HFFc6 (cell line): ENCODE data around the gene HOXA3. TPM values are rescaled to one million over a fixed set of nuclear protein-coding genes. Genes with fewer than 3 reads are reported as not detected.

ENCODE experiments used
- DNase-seq: peaks from one replicate; pipeline ENCODE4 v3.0.0-alpha.2; 2018
- H3K27ac Mint-ChIP-seq: 2 replicates; pipeline ENCODE4 v1.8.0; 2020; ENCODE audit warnings: mild to moderate bottlenecking, mixed read lengths
- H3K27me3 Mint-ChIP-seq: 2 replicates; pipeline ENCODE4 v1.8.0; 2021; ENCODE audit warnings: mild to moderate bottlenecking, moderate library complexity, mixed read lengths; ENCODE audit not compliant: insufficient read depth
- H3K36me3 Mint-ChIP-seq: 2 replicates; pipeline ENCODE4 v1.8.0; 2021; ENCODE audit warnings: low read depth, mixed read lengths
- H3K4me1 Mint-ChIP-seq: 2 replicates; pipeline ENCODE4 v1.8.0; 2020; ENCODE audit warnings: low read depth, mixed read lengths
- H3K4me3 Mint-ChIP-seq: 2 replicates; pipeline ENCODE4 v1.8.0; 2020; ENCODE audit warnings: mild to moderate bottlenecking, moderate library complexity, mixed read lengths
- H3K9me3 Mint-ChIP-seq: 2 replicates; pipeline ENCODE4 v1.8.0; 2020; ENCODE audit warnings: mild to moderate bottlenecking, mixed read lengths
- CTCF ChIP-seq: fragments of 200-600 bp; sonication (generic); IDR thresholded peaks from 2 replicates; pipeline ENCODE4 v1.5.0; 2021; ENCODE audit warnings: antibody characterized with exemption, mild to moderate bottlenecking
- total RNA-seq, 6 experiments: library from RNA; stranded (reverse); fragmentation: NEBNext Ultra II Directional; extraction: Animal tissue kit (Norgen Biotek cat#: 25700); gene quantifications; 2 replicates in 1 of 6; 3 replicates in 5 of 6; pipeline ENCODE4 v1.2.3, GENCODE V29; 2021

HOXA3 gene
- total RNA-seq, 6 experiments from 2014 or later = 0.33 to 1.9 (median 1.1) TPM

- Mint-ChIP-seq H3K27me3 (peaks cover 22% of the 10 kb centered on the region), H3K9me3 (no peaks in the 10 kb centered on the region), H3K4me3 (peak overlapping the region; percentile 64), H3K4me1 (peaks cover 31% of the 10 kb centered on the region), H3K36me3 (no peaks in the 10 kb centered on the region; the same call in 1 of the 2 replicates), H3K27ac (no peak overlapping the region)
- TF ChIP-seq CTCF = no peak
- DNase-seq = no peak
Observed at GRCh38 chr7:27114881-27115220, 37.5 kb downstream of the HOXA3 start.

GRCh38 chr7:27113991-27114769 is 38.2 kb downstream of the HOXA3 start:
- TF ChIP-seq CTCF = no peak
- no peaks in the 10 kb centered on the region for H3K9me3 Mint-ChIP-seq
- H3K4me1 Mint-ChIP-seq = peaks cover 31% of the 10 kb centered on the region
- H3K27me3 Mint-ChIP-seq = peaks cover 16% of the 10 kb centered on the region
- H3K27ac Mint-ChIP-seq = no peak overlapping the region
- no peak for DNase-seq
- H3K4me3 Mint-ChIP-seq = peak overlapping the region; percentile 54; the same call in 1 of the 2 replicates
- no peaks in the 10 kb centered on the region; the same call in 1 of the 2 replicates for H3K36me3 Mint-ChIP-seq

- Mint-ChIP-seq H3K27me3 (peaks cover 9% of the 10 kb centered on the region), H3K4me3 (peak overlapping the region; percentile 45; the same call in 1 of the 2 replicates), H3K36me3 (peaks cover 3% of the 10 kb centered on the region), H3K9me3 (no peaks in the 10 kb centered on the region), H3K4me1 (peaks cover 31% of the 10 kb centered on the region), H3K27ac (no peak overlapping the region)
- DNase-seq = no peak
- TF ChIP-seq CTCF = no peak
Observed at GRCh38 chr7:27112955-27113949, 39.1 kb downstream of the HOXA3 start.

- Mint-ChIP-seq H3K4me3 (no peak overlapping the region), H3K27ac (no peak overlapping the region), H3K4me1 (peaks cover 31% of the 10 kb centered on the region)
Observed at GRCh38 chr7:27112361-27112760, 40.0 kb downstream of the HOXA3 start.

More at GRCh38 chr7:27112361-27112760, 40.0 kb downstream of the HOXA3 start:
- TF ChIP-seq CTCF = no peak
- H3K9me3 Mint-ChIP-seq = no peaks in the 10 kb centered on the region
- H3K36me3 Mint-ChIP-seq = peaks cover 7% of the 10 kb centered on the region; the same call in 1 of the 2 replicates
- no peak for DNase-seq
- H3K27me3 Mint-ChIP-seq = peaks cover 12% of the 10 kb centered on the region
